GM19023 (cell line): Measurements from ENCODE around the gene TRAF1.
"Not testable (repeated sequence)": the region's sequence is repeated elsewhere in the genome, so short reads cannot be mapped to it uniquely, and the experiment has no call there.

Source experiments
- ATAC-seq: cut with Tn5 transposase; IDR thresholded peaks from one replicate; pipeline ENCODE4 v1.9.1; 2021; ENCODE audit warnings: mild to moderate bottlenecking, moderate library complexity; ENCODE audit not compliant: unreplicated experiment

The TRAF1 gene, protein sequence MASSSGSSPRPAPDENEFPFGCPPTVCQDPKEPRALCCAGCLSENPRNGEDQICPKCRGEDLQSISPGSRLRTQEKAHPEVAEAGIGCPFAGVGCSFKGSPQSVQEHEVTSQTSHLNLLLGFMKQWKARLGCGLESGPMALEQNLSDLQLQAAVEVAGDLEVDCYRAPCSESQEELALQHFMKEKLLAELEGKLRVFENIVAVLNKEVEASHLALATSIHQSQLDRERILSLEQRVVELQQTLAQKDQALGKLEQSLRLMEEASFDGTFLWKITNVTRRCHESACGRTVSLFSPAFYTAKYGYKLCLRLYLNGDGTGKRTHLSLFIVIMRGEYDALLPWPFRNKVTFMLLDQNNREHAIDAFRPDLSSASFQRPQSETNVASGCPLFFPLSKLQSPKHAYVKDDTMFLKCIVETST

DNA sequence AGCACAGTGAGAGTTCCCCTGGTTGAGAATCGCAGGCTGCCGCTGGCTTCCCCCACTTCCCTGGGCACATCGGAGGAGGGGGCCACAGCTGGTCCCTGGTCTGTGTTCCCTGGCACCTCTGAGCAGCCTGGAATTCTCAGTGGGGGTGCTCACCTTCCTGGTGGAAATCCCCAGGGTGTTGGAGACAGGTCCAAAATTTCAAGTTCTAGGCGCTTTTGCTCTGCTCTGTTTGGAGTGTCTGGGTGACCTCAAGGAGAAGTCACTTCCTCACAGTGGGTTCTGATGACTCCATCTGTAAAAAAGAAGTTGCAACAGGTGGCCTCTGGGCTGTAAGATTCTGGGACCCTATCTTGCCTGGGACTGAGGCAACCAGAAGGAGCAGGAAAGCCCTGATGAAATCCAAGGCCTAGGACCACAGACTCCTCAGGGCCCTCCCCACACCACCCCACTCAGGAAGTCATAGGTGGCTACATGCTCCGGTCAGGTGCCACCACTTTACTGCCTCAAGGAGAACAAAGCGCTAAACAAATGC, at the start of gene TRAF1:
Gene TRAF1, minus strand, starts transcription at position 400 of the 532 bp plus-strand sequence. CDS start 721 bp downstream, outside the sequence.
- ATAC-seq, result peak; percentile 19

DNA sequence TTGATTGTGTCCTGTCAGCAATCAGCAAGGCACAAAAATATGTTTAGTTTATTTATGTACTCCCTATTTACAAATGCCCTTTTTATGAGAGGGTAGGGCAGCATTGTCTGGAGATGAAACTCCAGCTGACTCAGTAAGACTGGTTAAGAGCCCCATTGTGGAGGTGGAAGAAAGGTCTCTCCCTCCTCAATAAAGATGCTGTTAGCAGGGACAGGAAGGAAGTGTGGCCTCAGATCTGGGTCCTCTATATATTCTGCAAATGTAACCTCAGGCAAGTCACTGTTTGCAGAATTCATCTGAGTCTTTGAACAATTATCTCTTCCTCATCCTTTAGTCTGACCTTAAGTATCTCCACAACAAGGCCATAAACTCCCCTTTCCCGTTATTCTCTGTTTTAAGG, 48.3 kb upstream of the TRAF1 start:
- no peak for ATAC-seq

DNA sequence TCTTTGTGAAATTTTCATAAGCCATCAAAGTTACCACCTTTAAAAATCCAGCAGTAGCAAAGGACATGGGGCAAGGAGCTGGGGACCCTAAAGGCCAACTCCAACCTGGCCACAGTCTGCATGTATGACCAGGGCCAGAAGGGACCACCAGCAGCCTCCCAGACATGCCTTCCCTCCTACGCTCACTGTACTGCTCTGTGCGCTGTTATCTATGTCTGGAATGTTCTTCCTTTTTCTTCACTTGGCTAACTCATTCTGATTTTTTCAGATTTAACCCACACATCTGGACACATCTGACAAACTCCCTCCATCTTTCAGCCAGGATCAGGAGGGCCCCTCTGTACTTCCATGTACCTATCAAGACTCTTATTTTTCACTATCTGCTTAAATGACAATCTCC, 47.6 kb upstream of the TRAF1 start:
- no peak for ATAC-seq

DNA sequence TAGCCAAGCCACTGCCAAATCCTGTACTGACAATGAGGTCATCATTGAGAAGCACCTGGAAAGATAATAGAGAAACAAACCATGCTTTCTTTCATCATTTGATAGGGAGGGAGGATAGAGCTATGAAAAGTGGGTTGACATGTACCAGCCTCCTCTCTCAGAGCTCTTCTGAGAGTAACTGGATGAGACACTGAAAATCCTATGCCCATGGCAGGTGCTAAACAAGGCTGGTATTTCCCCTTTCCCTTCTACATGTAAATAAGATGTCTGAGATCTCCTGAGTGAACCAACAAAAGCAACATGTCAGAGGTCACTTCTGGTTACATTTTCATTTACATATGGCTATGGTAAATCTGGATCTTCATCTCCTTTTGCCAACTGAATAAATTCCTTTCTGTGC, 45.3 kb upstream of the TRAF1 start:
- ATAC-seq, result no peak

DNA sequence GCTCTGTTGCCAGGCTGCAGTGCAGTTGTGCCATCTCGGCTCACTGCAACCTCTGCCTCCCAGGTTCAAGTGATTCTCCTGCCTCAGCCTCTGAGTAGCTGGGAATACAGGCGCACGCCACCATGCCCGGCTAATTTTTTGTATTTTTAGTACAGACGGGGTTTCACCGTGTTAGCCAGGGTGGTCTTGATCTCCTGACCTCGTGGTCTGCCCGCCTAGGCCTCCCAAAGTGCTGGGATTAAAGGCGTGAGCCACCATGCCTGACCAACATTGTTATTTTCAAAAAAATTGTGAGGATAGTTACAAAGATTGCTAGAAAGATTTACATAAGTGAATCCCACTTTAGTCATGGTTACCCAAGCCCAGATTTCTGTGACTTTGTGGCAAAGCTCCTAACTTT, 44.9 kb upstream of the TRAF1 start:
- ATAC-seq, result not testable (repeated sequence)

DNA sequence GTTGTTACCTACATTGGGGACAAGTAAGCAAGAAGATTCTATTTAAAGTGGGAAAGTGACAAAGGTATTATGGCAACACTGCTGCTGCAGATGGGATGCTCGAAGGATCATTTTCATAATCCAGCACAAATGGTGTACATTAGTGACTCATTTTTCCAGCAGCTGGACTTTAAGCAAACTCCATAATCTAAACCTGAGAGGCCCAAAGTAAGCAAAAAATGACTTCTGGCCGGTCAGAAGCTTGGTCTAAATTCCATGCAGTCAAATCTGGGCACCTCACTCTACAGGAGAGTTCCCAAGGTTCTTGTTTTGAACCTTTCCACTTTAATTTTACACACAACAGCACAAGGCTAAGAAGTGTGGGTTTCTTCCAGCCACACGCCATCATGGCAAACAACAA, 43.6 kb upstream of the TRAF1 start:
- ATAC-seq, result no peak

DNA sequence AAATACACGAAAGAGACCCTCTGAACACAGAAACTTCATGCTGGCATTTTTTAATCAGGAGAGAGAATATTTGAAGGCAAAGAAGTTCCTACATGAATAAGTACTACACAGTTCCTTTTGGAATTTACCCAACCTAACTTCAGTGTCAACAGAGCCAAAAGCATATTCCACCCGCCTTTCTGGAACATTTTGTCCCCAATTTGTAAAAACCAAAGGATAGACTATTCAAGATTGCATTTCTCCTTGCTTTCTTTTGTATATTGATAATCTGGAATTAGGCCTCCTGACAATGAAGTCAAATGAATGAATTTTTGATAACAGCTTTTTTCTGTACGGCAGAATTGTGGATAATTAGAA, 39.4 kb upstream of the TRAF1 start:
- no peak for ATAC-seq

DNA sequence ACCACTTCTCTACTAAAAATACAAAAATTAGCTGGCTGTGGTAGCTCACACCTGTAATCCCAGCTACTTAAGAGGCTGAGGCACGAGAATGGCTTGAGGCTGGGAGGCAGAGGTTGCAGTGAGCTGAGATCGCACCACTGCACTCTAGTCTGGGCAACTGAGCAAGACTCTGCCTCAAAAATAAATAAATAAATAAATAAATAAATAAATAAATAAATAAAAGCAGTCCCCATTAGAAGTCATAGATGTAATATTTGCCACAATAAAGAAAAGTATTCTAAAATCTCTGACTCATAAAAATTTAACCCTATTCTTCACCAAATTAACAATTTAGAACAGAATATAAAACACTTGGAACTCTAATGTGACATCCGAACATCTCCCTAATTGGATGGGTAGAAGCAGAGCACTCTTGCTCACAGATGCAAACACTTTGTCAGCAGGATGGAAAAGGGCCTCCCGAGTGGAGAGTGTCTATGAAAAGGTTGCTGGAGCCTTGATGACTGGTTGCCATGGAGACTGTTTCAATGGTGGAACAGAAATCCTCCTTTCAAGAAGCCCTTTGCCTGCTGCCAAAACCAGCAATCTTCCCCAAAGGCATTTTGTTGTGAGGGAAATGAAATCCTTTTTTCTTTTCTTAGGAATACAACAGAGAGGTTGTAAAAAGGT, 38.9 kb upstream of the TRAF1 start:
- no peak for ATAC-seq

DNA sequence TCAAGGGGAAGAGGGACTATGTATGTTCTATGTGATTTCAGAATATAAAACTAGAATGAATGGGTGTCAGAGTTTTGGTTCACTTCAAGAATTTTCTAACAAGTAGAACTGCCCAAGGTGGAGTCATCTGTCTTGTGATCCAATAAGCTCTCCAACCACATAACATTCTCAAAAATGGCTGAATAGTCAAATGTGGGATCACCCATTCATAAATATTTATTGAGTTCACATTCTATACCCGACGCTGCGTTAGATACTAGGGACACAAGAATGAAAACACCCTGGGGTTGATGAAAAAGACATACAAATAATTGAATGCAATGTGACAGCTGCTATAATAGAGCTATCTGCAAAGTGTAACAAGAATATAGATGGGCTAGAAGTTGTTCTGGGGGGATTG, 35.3 kb upstream of the TRAF1 start:
- ATAC-seq, result no peak

DNA sequence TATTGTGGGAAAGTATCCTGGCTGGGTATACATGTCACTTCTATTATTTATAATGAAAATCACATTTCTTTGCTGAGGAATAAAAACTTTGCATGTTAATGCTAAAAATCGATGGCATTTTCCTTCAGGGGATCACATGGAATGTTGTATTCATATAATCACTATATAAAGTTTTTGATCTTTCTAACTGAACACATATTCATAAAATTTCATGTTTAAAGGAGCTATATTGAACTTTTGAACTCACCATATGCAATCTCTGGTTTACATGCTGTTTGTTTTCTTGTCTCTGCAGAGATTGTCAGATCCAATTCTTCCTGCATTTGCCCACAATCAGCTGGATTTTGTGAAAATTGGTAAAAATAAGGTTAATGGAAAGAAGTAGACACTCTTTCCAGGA, 33.4 kb upstream of the TRAF1 start:
- ATAC-seq, result no peak

DNA sequence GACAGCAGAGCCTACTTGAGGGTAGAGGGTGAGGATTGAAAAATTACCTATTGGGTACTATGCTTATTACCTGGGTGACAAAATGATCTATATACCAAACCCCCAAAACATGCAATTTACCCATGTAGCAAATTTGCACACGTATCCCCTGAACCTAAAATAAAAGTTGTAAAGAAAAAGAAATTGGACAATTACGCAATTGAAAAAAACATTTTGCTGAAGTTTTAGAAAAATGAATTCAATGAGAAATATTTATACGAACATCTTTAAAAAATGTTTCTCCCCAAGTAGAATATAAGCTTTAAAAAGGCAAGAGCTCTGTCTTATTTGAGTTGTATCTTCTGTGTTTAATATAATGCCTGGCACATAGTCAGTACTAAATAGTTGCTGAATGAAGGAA, 30.3 kb upstream of the TRAF1 start:
- ATAC-seq, result no peak

DNA sequence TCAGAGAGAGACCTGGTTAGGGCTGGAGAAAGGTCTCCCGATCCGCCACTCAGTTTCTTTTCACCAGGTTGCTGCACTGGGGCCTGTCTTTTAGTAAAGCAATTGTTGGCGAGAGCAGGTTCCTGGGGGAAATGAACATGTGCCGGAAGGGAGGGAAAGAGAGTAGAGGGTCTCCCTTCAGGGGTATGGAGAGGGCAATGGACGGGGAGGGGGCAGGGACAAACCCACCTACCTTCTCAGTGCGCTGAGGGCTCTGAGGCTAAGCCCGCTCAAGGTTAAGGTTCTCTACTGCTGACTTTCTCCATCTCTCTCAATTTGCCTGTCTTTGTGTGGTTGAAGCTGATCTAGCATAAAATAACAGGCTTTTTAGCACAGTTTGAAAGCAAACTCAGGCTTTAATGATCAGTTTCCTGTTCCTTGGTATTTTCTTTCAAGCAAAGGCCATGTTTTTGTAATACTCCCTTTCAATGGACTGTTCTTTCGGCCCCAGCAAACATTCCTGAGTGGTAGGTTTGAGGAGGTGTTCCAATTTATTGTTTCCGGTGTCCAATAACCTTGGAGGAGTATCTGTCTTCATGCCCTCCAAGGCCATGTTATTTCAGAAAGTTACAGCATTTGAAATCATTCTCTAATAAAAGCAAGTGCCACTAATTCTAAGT, 25.5 kb upstream of the TRAF1 start:
- no peak for ATAC-seq

DNA sequence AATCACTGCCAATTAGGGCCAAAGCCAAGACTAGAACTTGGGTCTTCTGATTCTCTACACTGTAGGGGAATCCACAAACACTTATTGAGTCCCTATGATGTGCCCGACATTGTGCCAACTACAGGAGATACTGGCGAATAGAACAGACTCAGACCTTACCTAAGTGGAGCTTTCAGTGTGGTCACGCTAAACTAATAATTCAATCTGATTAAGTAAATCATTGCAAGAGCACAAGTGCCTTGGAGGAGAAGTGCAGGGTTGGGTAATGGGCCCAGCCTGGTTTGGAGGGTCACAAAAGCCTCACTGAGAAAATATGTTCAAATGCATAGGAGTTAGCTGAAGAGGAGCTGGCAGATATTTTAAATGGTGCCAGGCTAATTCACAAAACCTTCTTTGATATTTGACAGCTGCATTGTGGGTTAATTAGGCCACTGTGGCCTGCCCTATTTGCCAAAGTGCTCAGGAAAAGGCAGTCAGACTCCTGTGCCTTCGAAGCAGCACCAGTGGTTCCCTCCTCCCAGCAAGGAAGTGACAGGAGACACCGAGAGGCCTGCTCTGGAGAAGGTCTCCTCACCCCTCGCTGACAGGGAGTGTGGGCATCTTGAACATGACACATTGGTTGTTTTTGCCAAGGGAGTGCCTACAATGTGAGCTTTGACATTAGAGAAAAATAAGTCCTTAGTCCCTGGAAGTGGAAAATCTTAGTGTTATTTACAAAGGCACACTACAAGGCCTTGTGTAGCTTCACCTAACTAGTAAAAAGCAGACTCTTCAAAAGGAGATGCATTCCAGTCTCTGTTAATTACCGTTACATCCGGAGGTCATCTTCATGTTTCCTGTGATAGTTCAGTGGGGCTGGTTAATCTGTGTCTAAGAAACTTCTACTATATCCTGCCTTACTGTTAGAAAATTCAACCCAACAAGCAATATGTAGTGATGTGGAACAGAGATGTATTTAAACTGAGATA, 24.1 kb upstream of the TRAF1 start:
- no peak for ATAC-seq

DNA sequence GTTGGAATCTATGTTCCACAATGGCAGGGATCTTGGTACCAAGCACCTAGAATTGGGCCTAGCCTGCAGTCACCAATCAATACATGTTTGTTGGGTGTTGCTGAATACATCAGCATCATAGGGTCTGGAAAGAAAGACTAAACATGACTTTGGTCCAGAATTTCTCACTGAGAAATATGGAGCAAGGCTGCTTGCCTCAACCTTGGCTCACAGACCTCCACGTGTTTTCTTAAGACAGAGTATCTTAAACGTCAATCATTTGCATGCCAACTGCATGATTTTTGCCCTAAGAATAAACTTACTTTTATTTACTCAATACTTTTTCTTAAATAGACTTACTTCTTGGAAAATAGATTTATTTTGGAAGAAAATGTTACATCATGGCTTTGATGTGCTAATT, 22.7 kb upstream of the TRAF1 start:
- no peak for ATAC-seq

DNA sequence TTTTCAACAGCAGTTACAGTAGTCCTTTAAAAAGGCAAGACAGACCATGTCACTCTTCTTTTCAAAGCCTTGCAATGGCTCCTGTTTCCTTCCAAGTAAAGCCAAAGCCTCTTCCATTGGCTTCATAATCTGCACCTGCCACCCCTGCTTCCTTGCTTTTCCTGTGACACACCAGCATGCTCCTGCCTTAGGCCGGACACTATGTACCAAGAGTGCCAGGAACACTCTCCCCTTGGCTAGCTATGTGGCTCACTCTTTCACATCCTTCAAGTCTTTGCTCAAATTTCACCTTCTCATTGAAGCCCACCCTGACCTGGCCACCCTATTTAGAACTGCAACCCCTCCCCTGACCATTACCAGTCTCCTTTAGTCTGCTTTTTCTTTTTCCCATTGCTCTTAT, 22.2 kb upstream of the TRAF1 start:
- ATAC-seq, result no peak

DNA sequence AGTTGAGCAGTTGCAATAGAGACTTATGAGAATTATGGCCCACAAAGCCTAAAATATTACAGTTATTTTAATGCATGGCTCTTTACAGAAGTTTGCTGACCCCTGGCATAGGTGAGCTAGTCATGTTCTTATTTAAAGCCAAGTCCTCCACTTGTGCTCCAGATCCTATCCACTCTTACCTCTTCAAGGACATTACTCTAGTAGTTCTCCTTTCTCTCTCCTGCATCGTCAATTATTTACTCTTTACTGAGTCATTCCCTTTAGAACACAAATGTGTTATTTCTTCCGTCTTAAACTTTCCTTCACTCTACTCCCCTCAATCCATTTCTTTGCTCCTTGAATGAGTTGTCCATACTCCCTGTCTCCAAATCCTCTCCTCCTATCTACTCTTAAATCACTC, 20.6 kb upstream of the TRAF1 start:
- no peak for ATAC-seq

DNA sequence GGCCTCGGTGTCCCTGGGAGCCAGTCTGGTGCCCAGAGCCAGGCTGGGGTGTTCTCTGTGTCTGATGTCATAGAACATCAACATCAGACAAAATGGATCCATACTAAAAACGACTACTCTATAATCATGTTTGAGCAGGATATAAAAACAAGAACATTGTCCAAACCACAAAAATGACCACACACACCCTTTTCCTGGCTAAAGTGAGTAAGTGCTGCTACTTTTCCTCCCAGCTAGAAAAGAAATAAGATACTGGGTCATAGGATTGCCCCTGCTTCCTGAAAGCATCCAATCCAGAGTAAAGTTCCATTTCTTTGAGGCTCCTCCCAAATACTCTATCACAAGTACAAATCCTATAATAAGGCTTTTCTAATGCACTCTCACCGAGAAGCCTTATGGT, 19.7 kb upstream of the TRAF1 start:
- no peak for ATAC-seq

DNA sequence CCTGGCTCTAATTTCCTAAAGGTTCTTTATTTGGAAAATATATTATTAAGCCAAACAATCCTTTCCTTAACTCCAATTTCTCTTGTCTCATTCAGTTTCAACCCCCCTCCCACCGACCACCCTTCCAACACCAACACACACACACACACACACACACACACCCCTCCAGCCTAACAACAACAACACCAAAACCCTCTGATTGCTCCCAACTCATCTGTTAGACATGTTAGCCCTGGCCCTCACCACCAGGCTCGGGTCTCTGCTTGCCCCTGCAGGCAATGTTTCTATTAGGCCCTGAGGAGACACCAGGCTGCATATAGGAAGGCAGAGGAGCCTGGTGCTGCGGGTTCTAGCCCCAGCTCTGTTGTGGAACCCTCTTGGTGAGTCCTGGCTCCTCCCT, 18.4 kb upstream of the TRAF1 start:
- no peak for ATAC-seq

DNA sequence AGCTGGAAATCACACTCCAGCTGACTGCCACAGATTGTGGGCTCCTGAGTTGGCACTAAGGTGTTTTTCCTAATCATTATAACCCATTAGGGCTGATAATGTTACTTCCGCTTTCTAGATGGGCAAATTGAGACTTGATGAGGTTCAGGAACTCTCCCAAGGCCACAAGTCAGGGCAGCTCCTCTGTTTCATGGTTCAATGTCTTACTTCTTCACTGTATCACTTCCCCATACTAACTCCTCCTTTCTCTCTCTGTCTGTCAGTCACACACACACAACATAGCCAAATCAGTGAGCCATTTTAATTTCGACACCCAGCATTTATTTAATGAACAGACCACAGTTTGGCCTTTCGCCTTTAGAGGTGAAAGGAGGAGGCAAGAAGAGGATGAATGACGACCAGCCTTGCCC, 17.8 kb upstream of the TRAF1 start:
- peak; percentile 98 for ATAC-seq

DNA sequence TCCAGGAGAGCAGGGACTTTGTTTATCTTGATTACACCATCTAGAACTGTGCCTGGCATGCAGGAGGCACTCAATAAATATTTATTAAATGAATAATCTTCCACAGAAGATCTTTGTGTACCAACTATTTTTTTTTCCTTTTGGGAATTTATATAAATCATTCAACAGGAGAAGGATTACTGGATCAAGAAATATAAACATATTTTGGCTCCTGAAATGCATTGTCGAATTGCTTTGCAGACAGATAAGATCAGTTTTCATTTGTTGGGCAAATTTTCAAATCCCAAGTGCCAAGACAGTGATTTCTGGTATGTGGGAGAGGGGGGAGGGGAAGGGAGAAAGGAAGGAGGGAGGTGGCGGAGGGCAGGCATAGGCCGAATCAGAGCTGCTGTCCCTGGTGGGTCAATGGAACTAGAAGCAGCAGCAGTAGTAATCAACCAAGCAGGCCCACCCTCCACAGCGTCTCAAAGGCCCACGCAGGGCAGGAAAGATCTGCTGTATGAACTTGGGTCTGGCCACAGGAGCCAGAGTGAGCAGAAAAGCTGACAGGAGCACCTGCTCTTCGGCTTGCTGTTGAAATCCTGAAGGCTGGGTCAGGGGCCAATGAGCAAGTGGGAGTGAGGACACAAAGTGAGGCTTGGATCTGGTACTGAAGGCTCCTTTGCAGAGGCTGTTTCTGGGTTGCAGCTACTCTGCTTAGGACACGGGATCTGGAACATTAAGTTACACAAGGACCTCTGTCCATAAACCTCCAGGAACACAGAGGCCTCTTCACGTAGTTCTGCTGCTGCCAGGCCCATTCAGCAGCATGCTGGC, 15.8 kb upstream of the TRAF1 start:
- ATAC-seq, result no peak
